ENCODE measurements around the gene CYGB.

Gene CYGB

DNA sequence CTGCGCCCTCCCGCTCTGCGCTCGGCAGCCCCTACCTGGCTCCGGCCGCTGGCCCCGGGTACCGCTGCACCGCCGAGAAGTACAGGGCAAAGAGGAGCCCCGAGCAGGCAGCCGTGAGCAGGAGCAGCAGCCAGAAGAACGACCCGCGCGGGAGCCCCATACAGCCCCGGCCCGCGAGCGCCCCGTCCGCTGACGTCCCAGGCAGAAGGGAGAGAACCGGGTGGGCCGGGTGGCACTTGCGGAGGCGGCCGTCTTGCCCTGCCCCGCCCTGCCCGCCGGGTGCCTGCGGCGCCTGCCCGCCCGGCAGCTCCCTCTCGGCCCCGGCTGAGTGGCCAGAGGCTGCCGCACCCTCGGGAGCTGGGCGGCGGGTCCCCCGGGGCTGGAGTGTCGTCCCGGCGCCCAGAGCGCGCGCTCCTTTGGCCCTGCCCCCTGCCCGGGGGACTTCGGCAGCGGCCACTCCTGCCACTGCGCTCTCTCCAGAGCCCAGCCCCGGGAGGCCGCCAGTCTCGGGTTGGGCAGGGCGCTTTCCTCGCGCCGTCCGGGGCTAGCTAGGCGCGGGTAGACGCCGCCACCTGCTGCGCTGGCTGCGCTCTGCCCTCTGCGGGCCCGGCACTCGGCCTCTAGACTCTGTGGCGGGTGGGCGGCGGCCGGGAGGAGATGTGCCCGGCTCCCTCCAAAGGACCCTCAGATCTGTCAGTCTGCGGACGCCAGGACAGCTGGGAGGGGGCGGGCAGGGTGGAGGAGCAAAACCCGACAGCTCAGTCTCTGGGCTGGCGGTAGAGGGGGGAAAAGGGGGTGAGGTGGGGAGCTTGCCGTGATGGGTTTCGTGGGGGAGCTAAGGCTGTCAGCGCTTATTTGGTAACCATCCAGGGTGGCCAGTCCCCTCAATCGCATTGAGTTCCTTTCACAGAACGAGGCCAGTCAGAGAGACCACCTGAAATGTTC, 48.4 kb upstream of the CYGB start, which contains the start of gene ST6GALNAC2 (continued):
- TF ChIP-seq ZNF362 (tag by site-specific recombination; IDR thresholded peaks at IDR 0.05): no peak
- TF ChIP-seq, protein P1, sequence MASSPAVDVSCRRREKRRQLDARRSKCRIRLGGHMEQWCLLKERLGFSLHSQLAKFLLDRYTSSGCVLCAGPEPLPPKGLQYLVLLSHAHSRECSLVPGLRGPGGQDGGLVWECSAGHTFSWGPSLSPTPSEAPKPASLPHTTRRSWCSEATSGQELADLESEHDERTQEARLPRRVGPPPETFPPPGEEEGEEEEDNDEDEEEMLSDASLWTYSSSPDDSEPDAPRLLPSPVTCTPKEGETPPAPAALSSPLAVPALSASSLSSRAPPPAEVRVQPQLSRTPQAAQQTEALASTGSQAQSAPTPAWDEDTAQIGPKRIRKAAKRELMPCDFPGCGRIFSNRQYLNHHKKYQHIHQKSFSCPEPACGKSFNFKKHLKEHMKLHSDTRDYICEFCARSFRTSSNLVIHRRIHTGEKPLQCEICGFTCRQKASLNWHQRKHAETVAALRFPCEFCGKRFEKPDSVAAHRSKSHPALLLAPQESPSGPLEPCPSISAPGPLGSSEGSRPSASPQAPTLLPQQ (tag by site-specific recombination; IDR thresholded peaks at IDR 0.05): peak; percentile 44; the same call in 1 of the 2 replicates
- TF ChIP-seq ATF2 (tag by site-specific recombination; IDR thresholded peaks at IDR 0.05; ENCODE audit: low read depth): no peak
- TF ChIP-seq ZSCAN16 (tag by site-specific recombination; IDR thresholded peaks at IDR 0.05): no peak
- no peak for TF ChIP-seq YY1 (tag by site-specific recombination; IDR thresholded peaks at IDR 0.05)
- TF ChIP-seq ZNF140 (tag by site-specific recombination; IDR thresholded peaks at IDR 0.05): no peak
- no peak for TF ChIP-seq ZNF292 (tag by site-specific recombination; IDR thresholded peaks at IDR 0.05; ENCODE audit: borderline replicate concordance, low read depth)
- no peak for TF ChIP-seq SALL2 (tag by site-specific recombination; IDR thresholded peaks at IDR 0.05; ENCODE audit: borderline replicate concordance)
- TF ChIP-seq ZNF548 (tag by site-specific recombination; IDR thresholded peaks at IDR 0.05): no peak
- TF ChIP-seq ZBTB11 (tag by site-specific recombination; conservative IDR thresholded peaks at IDR 0.05; ENCODE audit: low read depth): no peak
- TF ChIP-seq, protein P2, sequence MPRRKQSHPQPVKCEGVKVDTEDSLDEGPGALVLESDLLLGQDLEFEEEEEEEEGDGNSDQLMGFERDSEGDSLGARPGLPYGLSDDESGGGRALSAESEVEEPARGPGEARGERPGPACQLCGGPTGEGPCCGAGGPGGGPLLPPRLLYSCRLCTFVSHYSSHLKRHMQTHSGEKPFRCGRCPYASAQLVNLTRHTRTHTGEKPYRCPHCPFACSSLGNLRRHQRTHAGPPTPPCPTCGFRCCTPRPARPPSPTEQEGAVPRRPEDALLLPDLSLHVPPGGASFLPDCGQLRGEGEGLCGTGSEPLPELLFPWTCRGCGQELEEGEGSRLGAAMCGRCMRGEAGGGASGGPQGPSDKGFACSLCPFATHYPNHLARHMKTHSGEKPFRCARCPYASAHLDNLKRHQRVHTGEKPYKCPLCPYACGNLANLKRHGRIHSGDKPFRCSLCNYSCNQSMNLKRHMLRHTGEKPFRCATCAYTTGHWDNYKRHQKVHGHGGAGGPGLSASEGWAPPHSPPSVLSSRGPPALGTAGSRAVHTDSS (tag by site-specific recombination; IDR thresholded peaks at IDR 0.05): no peak
- TF ChIP-seq HOXC10 (CRISPR knock-in tag; IDR thresholded peaks at IDR 0.05): no peak
- TF ChIP-seq ZNF518A (tag by site-specific recombination; conservative IDR thresholded peaks at IDR 0.05; ENCODE audit: low read depth): no peak
- TF ChIP-seq SCRT1 (tag by site-specific recombination; IDR thresholded peaks at IDR 0.05; ENCODE audit: borderline replicate concordance): peak; percentile 39; the same call in 1 of the 2 replicates
- TF ChIP-seq ZBTB49 (tag by site-specific recombination; IDR thresholded peaks at IDR 0.05; ENCODE audit: low read depth): no peak
- TF ChIP-seq ZNF544 (tag by site-specific recombination; IDR thresholded peaks at IDR 0.05): no peak
- peak; percentile 49; the same call in 1 of the 2 replicates for TF ChIP-seq PBX3 (CRISPR knock-in tag; IDR thresholded peaks at IDR 0.05)
- TF ChIP-seq KLF9 (tag by site-specific recombination; IDR thresholded peaks at IDR 0.05; ENCODE audit: low read depth): 0 out of 2 replicates have a peak, but pooled peaks have one; percentile 36
- no peak for TF ChIP-seq ZNF2 (tag by site-specific recombination; IDR thresholded peaks at IDR 0.05)
